Heart right ventricle (tissue), 16 donors: Measurements from ENCODE around the gene DPEP2. TPM values are rescaled to one million over a fixed set of nuclear protein-coding genes. Genes with fewer than 3 reads are reported as not detected.

Experiments
- ATAC-seq, 8 donors: fragments of 200-7000 bp; cut with Tn5 transposase; one replicate each; pipeline ENCODE4 v1.9.1; 2020; ENCODE audit warnings: mild to moderate bottlenecking in 8 of 8, moderate library complexity in 8 of 8, moderate number of reproducible peaks in 1 of 8
- DNase-seq, 2 donors: peaks; one replicate each; pipeline ENCODE4 v3.0.0-alpha.2; 2020
- H3K27ac ChIP-seq, 10 donors: fragments of 200-600 bp; sonication (generic) in 2 of 10; one replicate each; pipeline versions ENCODE4 v1.5.0 to v1.8.0; 2020 to 2022; ENCODE audit warnings: mild to moderate bottlenecking in 3 of 10
- H3K27me3 ChIP-seq, 7 donors: fragments of 200-600 bp; one replicate each; pipeline ENCODE4 v1.8.0; 2021 to 2022; ENCODE audit warnings: mild to moderate bottlenecking in 2 of 7
- H3K36me3 ChIP-seq, 9 donors: fragments of 200-600 bp; sonication (generic) in 1 of 9; one replicate each; pipeline versions ENCODE4 v1.5.0 to v1.8.0; 2020 to 2022; ENCODE audit warnings: mild to moderate bottlenecking in 2 of 9
- H3K4me1 ChIP-seq, 9 donors: fragments of 200-600 bp; sonication (generic) in 1 of 9; one replicate each; pipeline versions ENCODE4 v1.5.0 to v1.8.0; 2020 to 2022; ENCODE audit warnings: mild to moderate bottlenecking in 4 of 9
- H3K4me3 ChIP-seq, 10 donors: fragments of 200-600 bp; sonication (generic) in 2 of 10; one replicate each; pipeline versions ENCODE4 v1.5.0 to v1.8.0; 2020 to 2022; ENCODE audit warnings: mild to moderate bottlenecking in 7 of 10, moderate library complexity in 2 of 10
- H3K9me3 ChIP-seq, 11 donors: fragments of 200-600 bp in 10 of 11; sonication (generic) in 2 of 11; one replicate each; pipeline versions ENCODE4 v1.5.0 to v1.8.0; 2013 to 2022; ENCODE audit warnings: mild to moderate bottlenecking in 2 of 11, control low read depth in 1 of 11, moderate library complexity in 1 of 11
- WGBS, 2 donors: extraction: QIAGEN DNeasy Blood & Tissue Kit; methylation state at CpG; one replicate each; pipeline ENCODE4 v1.1.7; 2013; ENCODE audit warnings: inconsistent platforms in 1 of 2; 5-methylcytosine and 5-hydroxymethylcytosine counted together
- intact Hi-C, 10 donors: fragments of 100-400 bp; cut with DNase I; formaldehyde crosslinking; loops; one replicate each; pipeline versions ENCODE4 v1.11.1 to v1.14.2; 2022
- polyA plus RNA-seq, 2 donors: library from polyadenylated mRNA; stranded (reverse); fragments of 200-250 nt; gene quantifications; one replicate each; pipeline ENCODE4 v1.2.3, GENCODE V29; 2013
- total RNA-seq, 10 donors: library from RNA; stranded (reverse); fragmentation: NEBNext Ultra II Directional in 3 of 10; extraction: Animal tissue kit (Norgen Biotek cat#: 25700) in 3 of 10; gene quantifications; one replicate each; pipeline versions ENCODE4 v1.2.1 to v1.2.4, GENCODE V29; 2021 to 2023
- TF ChIP-seq, protein P1 (sequence below), 9 donors: fragments of 200-600 bp; sonication (generic) in 2 of 9; IDR thresholded peaks; one replicate each; pipeline versions ENCODE4 v1.5.0 to v1.8.0; 2021 to 2022; ENCODE audit warnings: antibody characterized with exemption in 9 of 9, mild to moderate bottlenecking in 5 of 9, moderate library complexity in 1 of 9
- donor health status: Arrhythmogenic right ventricular cardiomyopathy.
- donor health status: ischemic (EF 13 %, LVEDD 7.1; RV severe dilation, severe dysfunction).
- donor health status: healthy with polysubstance abuse.
- donor health status: DM: no; HTN: yes; CAD: no.
- donor health status: DM: no; HTN: no; CAD: no.
- donor health status: ischemic (EF 25% LVEDD 6.9; RV normal size, moderate dysfunction).
- donor health status: ischemic (EF 25% LVEDD 5.7; RV mildly dilated, moderate dysfunction).
- donor health status: healthy.
- donor health status: DM: yes; HTN: yes; CAD: no.
- donor health status: Ischemic cardiomyopathy.
- donor health status: ischemic (EF 35%, LVEDD 5.7; RV mildly dilated, moderate dysfunction).
- donor health status: nonischemic (EF 11% LVEDD 7.7; RV severe dilation, severe dysfunction).
- donor health status: DM: yes; HTN: yes; CAD: no.
- donor health status: PGD.
- donor health status: ischemic (EF 29% LVEDD 5.4; RV normal size, mild dysfunction).
- donor health status: nonischemic (EF 23%, LVEDD 6.1; RV moderate dilation, normal function).

DPEP2 gene
- total and polyA plus RNA-seq, 12 donors, result 1.0 to 6.2 (median 1.6) TPM; not detected in 1

DNA sequence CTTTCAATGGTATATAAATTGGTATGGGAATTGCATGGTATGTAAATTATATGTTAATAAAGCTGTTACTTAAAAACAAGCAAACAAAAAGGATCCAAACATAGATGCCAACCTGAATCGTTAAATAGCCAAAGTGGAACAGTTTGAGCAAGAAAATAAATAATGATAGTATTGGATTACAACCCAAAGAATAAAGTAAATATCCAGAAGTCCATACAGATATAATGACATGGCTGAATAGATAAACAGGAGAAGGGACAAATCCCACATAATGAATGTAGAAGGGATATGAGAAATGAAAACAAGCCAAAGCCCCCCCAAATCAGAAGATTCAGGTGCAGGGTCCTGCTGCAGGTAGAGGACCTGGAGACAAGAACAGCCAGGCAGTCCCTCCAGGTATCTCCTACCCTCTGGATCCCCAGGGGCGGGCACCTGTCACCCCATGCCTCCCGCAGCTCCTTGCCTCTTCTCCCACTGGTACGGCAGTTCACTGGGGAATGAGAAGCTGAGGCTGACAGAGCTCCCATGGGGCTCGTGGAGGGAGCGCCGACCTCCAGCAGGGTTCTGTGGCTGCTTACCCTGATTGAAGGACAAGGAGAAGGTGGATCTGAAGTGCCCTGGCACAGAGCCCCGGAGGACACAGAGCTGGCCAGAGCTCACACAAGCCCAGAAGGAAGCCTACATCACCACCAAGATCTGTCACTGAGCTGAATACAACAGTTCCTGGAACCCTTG lies 45.5 kb downstream of the DPEP2 start:
- peaks cover 12 to 42% (median 22%) of the 10 kb centered on the region in 9 donors for H3K4me1 ChIP-seq

DNA sequence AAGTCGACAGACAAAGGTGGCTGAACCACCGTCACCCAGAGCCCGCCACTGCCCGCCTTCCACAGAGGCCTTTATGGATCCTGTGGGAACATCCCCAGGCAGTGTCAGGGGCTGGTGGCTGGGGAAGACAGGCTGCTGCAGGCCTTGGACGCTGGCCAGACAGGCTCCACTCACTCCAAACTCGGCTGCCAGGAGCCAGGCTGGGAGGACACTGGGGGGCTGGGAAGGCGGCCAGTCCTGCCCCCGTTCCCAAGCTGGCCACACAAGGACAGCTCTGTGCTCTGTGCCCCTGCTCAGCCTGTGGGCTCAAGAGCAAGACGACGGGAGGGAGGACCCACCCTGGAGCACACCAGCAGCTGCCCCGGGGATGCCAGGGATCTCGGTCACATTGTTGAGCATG lies 47.8 kb downstream of the DPEP2 start:
- no peak overlapping the region for H3K4me3 ChIP-seq
- peaks cover 5 to 100% (median 99%) of the 10 kb centered on the region in 9 donors for H3K36me3 ChIP-seq
- WGBS, 2 donors, result 33 to 43% methylated on average over 12 of the region's 12 CpGs
- ATAC-seq (peak; percentile 60 to 89 (median 70)), DNase-seq (peak; percentile 77 to 83)
- TF ChIP-seq, protein P1, sequence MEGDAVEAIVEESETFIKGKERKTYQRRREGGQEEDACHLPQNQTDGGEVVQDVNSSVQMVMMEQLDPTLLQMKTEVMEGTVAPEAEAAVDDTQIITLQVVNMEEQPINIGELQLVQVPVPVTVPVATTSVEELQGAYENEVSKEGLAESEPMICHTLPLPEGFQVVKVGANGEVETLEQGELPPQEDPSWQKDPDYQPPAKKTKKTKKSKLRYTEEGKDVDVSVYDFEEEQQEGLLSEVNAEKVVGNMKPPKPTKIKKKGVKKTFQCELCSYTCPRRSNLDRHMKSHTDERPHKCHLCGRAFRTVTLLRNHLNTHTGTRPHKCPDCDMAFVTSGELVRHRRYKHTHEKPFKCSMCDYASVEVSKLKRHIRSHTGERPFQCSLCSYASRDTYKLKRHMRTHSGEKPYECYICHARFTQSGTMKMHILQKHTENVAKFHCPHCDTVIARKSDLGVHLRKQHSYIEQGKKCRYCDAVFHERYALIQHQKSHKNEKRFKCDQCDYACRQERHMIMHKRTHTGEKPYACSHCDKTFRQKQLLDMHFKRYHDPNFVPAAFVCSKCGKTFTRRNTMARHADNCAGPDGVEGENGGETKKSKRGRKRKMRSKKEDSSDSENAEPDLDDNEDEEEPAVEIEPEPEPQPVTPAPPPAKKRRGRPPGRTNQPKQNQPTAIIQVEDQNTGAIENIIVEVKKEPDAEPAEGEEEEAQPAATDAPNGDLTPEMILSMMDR (IDR thresholded peaks at IDR 0.05), result no peak
- no peaks in the 10 kb centered on the region for H3K9me3 ChIP-seq
- H3K4me1 ChIP-seq, result peaks cover 11 to 46% (median 20%) of the 10 kb centered on the region in 9 donors
- no peaks in the 10 kb centered on the region for H3K27me3 ChIP-seq
- peak overlapping the region in 8 of 10 donors; percentile 48 to 81 (median 60) for H3K27ac ChIP-seq
- intact Hi-C loops, result no loop called here

More for the DNA sequence above, 45.5 kb downstream of the DPEP2 start:
- no peak for DNase-seq
- no peaks in the 10 kb centered on the region for H3K9me3 ChIP-seq
- TF ChIP-seq, protein P1 (IDR thresholded peaks at IDR 0.05), result no peak
- intact Hi-C loops, result no loop called here
- H3K27ac ChIP-seq, result peak overlapping the region in 2 of 10 donors; percentile 48 to 53
- no peaks in the 10 kb centered on the region for H3K27me3 ChIP-seq
- peaks cover 5 to 100% (median 95%) of the 10 kb centered on the region in 9 donors for H3K36me3 ChIP-seq
- H3K4me3 ChIP-seq, result no peak overlapping the region
- peak in 1 of 8 donors; percentile 25 for ATAC-seq
- 67 to 72% methylated on average over 8 of the region's 8 CpGs for WGBS, 2 donors

DNA sequence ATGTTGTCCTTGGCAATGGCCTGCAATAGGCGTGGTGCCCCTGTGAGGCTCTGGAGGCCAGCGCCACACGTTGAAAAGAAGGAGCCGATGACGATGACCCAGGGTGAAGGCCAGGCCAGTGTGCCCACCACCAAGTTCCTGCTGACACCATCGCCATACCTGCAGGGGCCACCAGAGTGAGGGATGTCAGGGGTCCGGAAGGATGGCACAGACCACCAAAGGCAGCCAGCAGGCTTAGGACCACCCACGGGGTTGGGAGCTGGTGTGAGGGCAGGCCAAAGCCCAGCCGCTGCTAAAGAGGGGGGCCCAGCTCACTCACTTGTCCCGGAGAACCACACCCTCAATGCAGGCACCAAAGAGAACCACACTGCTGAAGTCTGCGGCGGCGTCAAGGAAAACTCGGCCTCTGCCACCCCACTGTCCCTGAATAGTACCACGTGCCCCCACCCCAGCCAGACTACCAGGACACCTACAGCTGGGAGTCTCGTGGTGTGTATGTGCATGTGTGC lies 48.9 kb downstream of the DPEP2 start:
- Histone ChIP-seq H3K27ac (peak overlapping the region in 2 of 10 donors; percentile 52 to 76), H3K4me1 (peaks cover 11 to 56% (median 26%) of the 10 kb centered on the region in 9 donors)

DNA sequence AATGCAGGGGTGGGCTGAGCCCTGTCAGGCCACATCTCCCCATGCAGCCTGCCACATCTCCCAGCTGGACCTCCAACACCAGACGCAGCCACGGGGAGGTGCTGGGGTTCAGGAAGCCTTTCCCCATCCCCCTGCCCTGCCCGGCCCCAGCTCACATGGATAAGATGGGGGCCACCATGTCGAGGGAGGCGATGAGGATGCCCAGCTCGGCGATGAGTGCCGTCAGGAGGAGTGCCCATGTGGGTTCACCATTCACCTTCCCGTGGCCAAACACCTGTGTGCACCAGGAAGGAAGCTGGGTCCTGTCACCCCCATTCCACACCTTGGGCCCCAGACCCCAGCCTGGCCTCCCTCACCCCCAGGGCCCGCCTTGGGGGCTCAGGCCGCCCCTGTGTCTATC lies 49.6 kb downstream of the DPEP2 start:
- WGBS, 2 donors, result 90% methylated on average over 11 of the region's 11 CpGs
- no peaks in the 10 kb centered on the region for H3K27me3 ChIP-seq
- H3K4me3 ChIP-seq, result no peak overlapping the region
- no peak for ATAC-seq
- no peak for DNase-seq
- TF ChIP-seq, protein P1 (IDR thresholded peaks at IDR 0.05), result no peak
- H3K4me1 ChIP-seq, result peaks cover 14 to 58% (median 34%) of the 10 kb centered on the region in 9 donors
- intact Hi-C loops, result loop anchor here in 1 of 10 donors (10.0 kb wide), 1 partner anchor 405 kb away; no protein-coding TSS in a partner anchor
- H3K27ac ChIP-seq, result no peak overlapping the region
- H3K36me3 ChIP-seq, result peaks cover 5 to 100% (median 99%) of the 10 kb centered on the region in 9 donors
- no peaks in the 10 kb centered on the region for H3K9me3 ChIP-seq

More for the DNA sequence above, 48.9 kb downstream of the DPEP2 start:
- Histone ChIP-seq H3K27me3 (no peaks in the 10 kb centered on the region), H3K9me3 (no peaks in the 10 kb centered on the region), H3K4me3 (no peak overlapping the region), H3K36me3 (peaks cover 5 to 100% (median 99%) of the 10 kb centered on the region in 9 donors)
- TF ChIP-seq, protein P1 (IDR thresholded peaks at IDR 0.05), result no peak
- intact Hi-C loops, result no loop called here
- ATAC-seq, result peak in 1 of 8 donors; percentile 2
- 87 to 90% methylated on average over 16 of the region's 16 CpGs for WGBS, 2 donors
- no peak for DNase-seq
